Kidney epithelial cell (primary cell): Measurements from ENCODE around the gene GPR150. TPM values are rescaled to one million over a fixed set of nuclear protein-coding genes. Genes with fewer than 3 reads are reported as not detected.

ENCODE experiments used
- DNase-seq: peaks from one replicate; pipeline ENCODE4 v3.0.0-alpha.2; 2010; ENCODE audit warnings: low read depth
- H3K27me3 ChIP-seq: 2 replicates; pipeline ENCODE4 v1.6.0; 2011; ENCODE audit warnings: low read length; ENCODE audit not compliant: control insufficient read depth, insufficient read depth
- H3K36me3 ChIP-seq: 2 replicates; pipeline ENCODE4 v1.5.1; 2011; ENCODE audit warnings: low read length; ENCODE audit not compliant: control insufficient read depth, insufficient read depth
- H3K4me3 ChIP-seq: 2 replicates; pipeline ENCODE4 v1.5.1; 2011; ENCODE audit warnings: low read depth, mild to moderate bottlenecking, control low read depth, low read length
- CTCF ChIP-seq: IDR thresholded peaks from 2 replicates; pipeline ENCODE4 v1.5.1; 2011; ENCODE audit warnings: mild to moderate bottlenecking, moderate library complexity, low read length, control low read depth, inconsistent platforms; ENCODE audit not compliant: insufficient read depth, poor library complexity, severe bottlenecking
- total RNA-seq: library from RNA; depleted of rRNA; stranded (reverse); fragments of >200 nt; gene quantifications from 2 replicates; pipeline ENCODE4 v1.2.3, GENCODE V29; 2015

Gene GPR150
- total RNA-seq, 1 donor from 2014 or later, result 0.25 TPM

GRCh38 chr5:95595289-95595931, 24.5 kb upstream of the GPR150 start:
- DNase-seq, result no peak
- H3K36me3 ChIP-seq, result no peaks in the 10 kb centered on the region
- no peak for TF ChIP-seq CTCF
- H3K27me3 ChIP-seq, result no peaks in the 10 kb centered on the region
- H3K4me3 ChIP-seq, result no peak overlapping the region

GRCh38 chr5:95599252-95599651, 20.6 kb upstream of the GPR150 start:
- no peak for TF ChIP-seq CTCF
- Histone ChIP-seq H3K27me3 (no peaks in the 10 kb centered on the region), H3K4me3 (no peak overlapping the region), H3K36me3 (no peaks in the 10 kb centered on the region)
- DNase-seq, result no peak

GRCh38 chr5:95600557-95600956, 19.3 kb upstream of the GPR150 start:
- no peaks in the 10 kb centered on the region for H3K36me3 ChIP-seq
- H3K4me3 ChIP-seq, result no peak overlapping the region
- no peaks in the 10 kb centered on the region for H3K27me3 ChIP-seq
- no peak for TF ChIP-seq CTCF
- DNase-seq, result no peak

GRCh38 chr5:95605786-95606185, 14.1 kb upstream of the GPR150 start:
- no peak for DNase-seq
- H3K27me3 ChIP-seq, result no peaks in the 10 kb centered on the region
- TF ChIP-seq CTCF, result no peak
- no peak overlapping the region for H3K4me3 ChIP-seq
- no peaks in the 10 kb centered on the region for H3K36me3 ChIP-seq

GRCh38 chr5:95606419-95606818, 13.5 kb upstream of the GPR150 start:
- Histone ChIP-seq H3K36me3 (no peaks in the 10 kb centered on the region), H3K4me3 (no peak overlapping the region), H3K27me3 (no peaks in the 10 kb centered on the region)
- no peak for TF ChIP-seq CTCF
- no peak for DNase-seq

- DNase-seq, result no peak
- no peaks in the 10 kb centered on the region for H3K27me3 ChIP-seq
- H3K4me3 ChIP-seq, result no peak overlapping the region
- TF ChIP-seq CTCF, result no peak
- no peaks in the 10 kb centered on the region for H3K36me3 ChIP-seq
Observed at GRCh38 chr5:95609711-95610110, 10.2 kb upstream of the GPR150 start.
